A549 (cell line): ENCODE results near the gene SLC22A23. TPM values are rescaled to one million over a fixed set of nuclear protein-coding genes. Genes with fewer than 3 reads are reported as not detected.

Experiments
- ATAC-seq, 2 experiments: fragments of 200-7000 bp in 1 of 2; fragments of >200 bp in 1 of 2; cut with Nextera tagmentation in 1 of 2; cut with Tn5 transposase in 1 of 2; 3 replicates each; pipeline versions ENCODE4 v1.8.0 to v1.9.1; 2018 to 2020; ENCODE audit warnings: mild to moderate bottlenecking in 1 of 2, moderate library complexity in 1 of 2
- CTCF ChIA-PET: fragments of 300-600 bp; sonication (Branson Sonifier 250); formaldehyde crosslinking; extraction: SDS; loops from one replicate; lab custom pipeline; 2021; ENCODE audit warnings: antibody characterized with exemption, inconsistent platforms; lab: Yijun Ruan, JAX
- POLR2A ChIA-PET: fragments of 350-600 bp; formaldehyde crosslinking; extraction: SDS; loops from one replicate; lab custom pipeline; 2021; ENCODE audit warnings: antibody characterized with exemption, inconsistent platforms; lab: Yijun Ruan, JAX
- DNase-seq, 2 experiments: peaks; one replicate each; pipeline versions ENCODE4 v3.0.0 to v3.0.0-alpha.2; 2011 to 2016; ENCODE audit warnings: low read depth in 1 of 2, low spot score in 1 of 2
- FAIRE-seq: peaks from 2 replicates; lab custom pipeline; 2011; peaks lifted over from hg19 to GRCh38; lab: Jason Lieb, UNC
- H3K27ac ChIP-seq, 2 experiments: fragments of >200 bp; sonication (Bioruptor Twin); formaldehyde crosslinking; 3 replicates each; pipeline ENCODE4 v1.5.1; 2016 to 2017
- H3K4me1 ChIP-seq: fragments of >200 bp; sonication (Bioruptor Twin); formaldehyde crosslinking; 3 replicates; pipeline ENCODE4 v1.6.1; 2016
- H3K4me2 ChIP-seq: fragments of >200 bp; sonication (Bioruptor Twin); formaldehyde crosslinking; 3 replicates; pipeline ENCODE4 v1.6.1; 2016
- H3K4me3 ChIP-seq: fragments of >200 bp; sonication (Bioruptor Twin); formaldehyde crosslinking; 3 replicates; pipeline ENCODE4 v1.5.1; 2016
- H3K9me3 ChIP-seq: fragments of >200 bp; sonication (Bioruptor Twin); formaldehyde crosslinking; 3 replicates; pipeline ENCODE4 v1.6.1; 2016
- BHLHE40 ChIP-seq: IDR thresholded peaks from 2 replicates; pipeline ENCODE4 v1.6.1; 2012; ENCODE audit warnings: low read depth, low read length, inconsistent platforms
- CHD4 ChIP-seq: fragments of 200-600 bp; sonication (generic); IDR thresholded peaks from 2 replicates; pipeline ENCODE4 v1.6.1; 2016; ENCODE audit warnings: antibody characterized with exemption, mild to moderate bottlenecking, borderline replicate concordance
- CTCF ChIP-seq: fragments of >200 bp; sonication (Bioruptor Twin); formaldehyde crosslinking; IDR thresholded peaks from 3 replicates; pipeline ENCODE4 v1.5.1; 2016
- EHF ChIP-seq: fragments of 250-450 bp; sonication (Bioruptor Pico); IDR thresholded peaks from 2 replicates; pipeline ENCODE4 v1.5.0; 2020; ENCODE audit warnings: mild to moderate bottlenecking
- ESRRA ChIP-seq: fragments of 150-350 bp; IDR thresholded peaks from 2 replicates; pipeline ENCODE4 v1.6.1; 2014; ENCODE audit warnings: mild to moderate bottlenecking, low read length, borderline replicate concordance
- FOSL2 ChIP-seq, 2 experiments: fragments of 450-650 bp in 1 of 2; fragments of >200 bp in 1 of 2; sonication (Bioruptor Twin) in 1 of 2; formaldehyde crosslinking; IDR thresholded peaks; 2 replicates each; pipeline versions ENCODE4 v1.5.0 to v1.6.1; 2016 to 2020; ENCODE audit warnings: mild to moderate bottlenecking in 1 of 2, moderate library complexity in 1 of 2
- FOXS1 ChIP-seq: fragments of 250-450 bp; sonication (Bioruptor Pico); IDR thresholded peaks from 2 replicates; pipeline ENCODE4 v1.5.0; 2020; ENCODE audit warnings: mild to moderate bottlenecking, moderate library complexity
- HOXB13 ChIP-seq: fragments of 250-450 bp; sonication (Bioruptor Pico); IDR thresholded peaks from 2 replicates; pipeline ENCODE4 v1.5.0; 2020; ENCODE audit warnings: low read depth, mild to moderate bottlenecking, moderate library complexity
- JUN ChIP-seq, 2 experiments: fragments of >200 bp; sonication (Bioruptor Twin); formaldehyde crosslinking; IDR thresholded peaks; 2 replicates in 1 of 2; 3 replicates in 1 of 2; pipeline ENCODE4 v1.6.1; 2016 to 2017
- KDM1A ChIP-seq: fragments of 200-600 bp; sonication (generic); IDR thresholded peaks from 2 replicates; pipeline ENCODE4 v1.6.1; 2016; ENCODE audit warnings: low read depth, mild to moderate bottlenecking
- MAX ChIP-seq: IDR thresholded peaks from 2 replicates; pipeline ENCODE4 v1.6.1; 2012
- MAZ ChIP-seq: fragments of 150-350 bp; IDR thresholded peaks from 2 replicates; pipeline ENCODE4 v1.6.1; 2014; ENCODE audit warnings: antibody characterized with exemption, low read depth, low read length, borderline replicate concordance
- NFE2L2 ChIP-seq: fragments of 150-350 bp; conservative IDR thresholded peaks from 2 replicates; pipeline ENCODE4 v1.6.1; 2014; ENCODE audit warnings: low read length
- NR3C1 ChIP-seq: fragments of >200 bp; sonication (Bioruptor Twin); formaldehyde crosslinking; IDR thresholded peaks from 3 replicates; pipeline ENCODE4 v1.6.1; 2017
- PHF8 ChIP-seq: fragments of 200-600 bp; sonication (generic); IDR thresholded peaks from 2 replicates; pipeline ENCODE4 v1.6.1; 2016; ENCODE audit warnings: low read depth, mild to moderate bottlenecking, antibody characterized with exemption, moderate library complexity, borderline replicate concordance
- RCOR1 ChIP-seq: fragments of 150-350 bp; IDR thresholded peaks from 2 replicates; pipeline ENCODE4 v1.6.1; 2014; ENCODE audit warnings: antibody characterized with exemption, low read length, low read depth
- RFX5 ChIP-seq: fragments of 450-650 bp; IDR thresholded peaks from 2 replicates; pipeline ENCODE4 v1.7.1; 2014; ENCODE audit warnings: antibody characterized with exemption, mild to moderate bottlenecking, moderate library complexity
- TFCP2L1 ChIP-seq: fragments of 250-450 bp; sonication (Bioruptor Pico); IDR thresholded peaks from 2 replicates; pipeline ENCODE4 v1.5.0; 2021; ENCODE audit warnings: mild to moderate bottlenecking
- USF2 ChIP-seq: fragments of 450-650 bp; IDR thresholded peaks from 2 replicates; pipeline ENCODE4 v1.6.1; 2014; ENCODE audit warnings: antibody characterized with exemption
- WGBS: methylation state at CpG from one replicate; pipeline ENCODE4 v1.1.6; 2017; ENCODE audit errors: missing lambda C conversion rate; 5-methylcytosine and 5-hydroxymethylcytosine counted together
- polyA plus RNA-seq, 4 experiments: library from polyadenylated mRNA; depleted of rRNA in 3 of 4; stranded (reverse); fragments of >200 nt; fragmentation: RNase III in 1 of 4; extraction: RNeasy Plus Mini Kit Qiagen cat#74134 plus additional on column Dnase treatment in 1 of 4; gene quantifications; 2 replicates in 3 of 4; 3 replicates in 1 of 4; pipeline ENCODE4 v1.2.3, GENCODE V29; 2011 to 2017
- TF ChIP-seq, protein P1 (sequence below): fragments of >200 bp; sonication (Bioruptor Twin); formaldehyde crosslinking; IDR thresholded peaks from 2 replicates; pipeline ENCODE4 v1.6.1; 2016
- TF ChIP-seq, protein P2 (sequence below): fragments of 250-450 bp; sonication (Bioruptor Pico); IDR thresholded peaks from 2 replicates; pipeline ENCODE4 v1.5.0; 2021; ENCODE audit warnings: mild to moderate bottlenecking, moderate library complexity, borderline replicate concordance

The SLC22A23 gene
- polyA plus RNA-seq, 2 of the 4 experiments (the other 2 are of a cell fraction) = 4.4 to 6.2 TPM

DNA sequence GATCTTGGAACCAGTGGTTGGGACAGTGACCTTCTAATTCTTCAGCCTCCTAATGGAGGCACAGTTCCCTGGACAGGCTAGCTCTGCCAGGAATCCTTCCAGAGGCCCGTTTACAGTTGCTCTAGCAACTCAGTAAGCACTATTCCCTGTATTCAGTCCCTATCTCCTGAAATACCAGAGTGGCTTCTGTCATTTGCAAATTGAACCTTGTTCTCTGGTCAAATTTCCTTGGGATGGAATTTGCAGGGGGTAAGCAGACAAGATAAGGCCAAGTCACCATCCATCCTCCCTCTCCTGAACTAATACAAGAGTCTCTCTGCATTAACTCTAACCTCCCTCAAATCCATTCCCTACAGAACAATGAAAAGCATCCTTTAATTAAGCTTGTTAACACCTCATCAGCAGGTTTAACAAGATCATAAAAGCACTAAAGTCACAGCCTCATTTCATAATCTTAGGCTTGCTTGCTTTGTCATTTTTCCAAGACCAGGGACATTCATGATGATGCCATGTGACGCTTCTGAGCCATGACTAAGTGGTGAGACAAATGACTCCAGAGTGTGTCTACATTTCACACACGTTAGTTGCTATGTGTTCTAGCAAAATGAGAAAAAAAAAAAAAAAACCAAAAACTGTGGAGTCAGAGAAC is 37.1 kb downstream of the SLC22A23 start:
- Histone ChIP-seq H3K4me2 (peak overlapping the region; percentile 28; the same call in 2 of the 3 replicates), H3K9me3 (no peaks in the 10 kb centered on the region), H3K27ac (peak overlapping the region in 1 of 2 experiments; percentile 6; a peak in 1 of 6 replicates), H3K4me3 (no peak overlapping the region), H3K4me1 (peaks cover 56% of the 10 kb centered on the region)
- CTCF ChIA-PET = interaction anchor here (0.6 to 0.8 kb wide), 2 partner anchors 15 to 18 kb away, joined by 3 to 4 read pairs; no protein-coding TSS in a partner anchor
- 61% methylated on average over 3 of the region's 3 CpGs for WGBS
- DNase-seq (no peak), ATAC-seq (no peak), FAIRE-seq (no peak)
- POLR2A ChIA-PET = no interaction called here
- TF ChIP-seq CHD4 (no peak), USF2 (0 out of 2 replicates have a peak, but pooled peaks have one; percentile 15), NR3C1 (no peak), MAX (no peak), MAZ (no peak), FOSL2 (IDR thresholded peaks at IDR 0.05) (no peak), FOSL2 (CRISPR knock-in tag; IDR thresholded peaks at IDR 0.05) (0 out of 2 replicates have a peak, but pooled peaks have one; percentile 36), RCOR1 (no peak), TFCP2L1 (CRISPR knock-in tag) (no peak), RFX5 (0 out of 2 replicates have a peak, but pooled peaks have one; percentile 47), EHF (CRISPR knock-in tag) (no peak), ESRRA (no peak)
- TF ChIP-seq, protein P1, sequence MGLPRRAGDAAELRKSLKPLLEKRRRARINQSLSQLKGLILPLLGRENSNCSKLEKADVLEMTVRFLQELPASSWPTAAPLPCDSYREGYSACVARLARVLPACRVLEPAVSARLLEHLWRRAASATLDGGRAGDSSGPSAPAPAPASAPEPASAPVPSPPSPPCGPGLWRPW = no peak

GRCh38 chr6:3418496-3419060 is 38.3 kb downstream of the SLC22A23 start:
- no peak overlapping the region for H3K4me3 ChIP-seq
- no peak for FAIRE-seq
- ATAC-seq = no peak
- ChIA-PET POLR2A (no interaction called here), CTCF (interaction anchor here (1.2 kb wide), 1 partner anchor 137 kb away, joined by 4 read pairs; no protein-coding TSS in a partner anchor)
- no peak for TF ChIP-seq FOSL2 (IDR thresholded peaks at IDR 0.05)
- no peak for TF ChIP-seq FOSL2 (CRISPR knock-in tag; IDR thresholded peaks at IDR 0.05)
- no peak for TF ChIP-seq BHLHE40
- no peak for TF ChIP-seq CTCF
- H3K4me1 ChIP-seq = peaks cover 55% of the 10 kb centered on the region
- H3K9me3 ChIP-seq = no peaks in the 10 kb centered on the region
- DNase-seq = no peak
- H3K4me2 ChIP-seq = no peak overlapping the region
- WGBS = 77% methylated on average over 8 of the region's 8 CpGs
- peak overlapping the region in 1 of 2 experiments; percentile 41; a peak in 1 of 6 replicates for H3K27ac ChIP-seq

- ChIA-PET CTCF (interaction anchor here (1.2 kb wide), 1 partner anchor 136 kb away, joined by 4 read pairs; no protein-coding TSS in a partner anchor), POLR2A (no interaction called here)
- no peak overlapping the region for H3K27ac ChIP-seq
- no peak overlapping the region for H3K4me3 ChIP-seq
- no peaks in the 10 kb centered on the region for H3K9me3 ChIP-seq
- no peak for DNase-seq
- no peak overlapping the region for H3K4me2 ChIP-seq
- WGBS = 82% methylated on average over 3 of the region's 4 CpGs
- no peak for FAIRE-seq
- peaks cover 44% of the 10 kb centered on the region for H3K4me1 ChIP-seq
- no peak for ATAC-seq
- no peak for TF ChIP-seq RCOR1
- TF ChIP-seq, protein P1 = no peak
- TF ChIP-seq CHD4 = no peak
- TF ChIP-seq TFCP2L1 (CRISPR knock-in tag) = no peak
- TF ChIP-seq EHF (CRISPR knock-in tag) = no peak
- TF ChIP-seq FOXS1 = no peak
- no peak for TF ChIP-seq HOXB13
- TF ChIP-seq, protein P2, sequence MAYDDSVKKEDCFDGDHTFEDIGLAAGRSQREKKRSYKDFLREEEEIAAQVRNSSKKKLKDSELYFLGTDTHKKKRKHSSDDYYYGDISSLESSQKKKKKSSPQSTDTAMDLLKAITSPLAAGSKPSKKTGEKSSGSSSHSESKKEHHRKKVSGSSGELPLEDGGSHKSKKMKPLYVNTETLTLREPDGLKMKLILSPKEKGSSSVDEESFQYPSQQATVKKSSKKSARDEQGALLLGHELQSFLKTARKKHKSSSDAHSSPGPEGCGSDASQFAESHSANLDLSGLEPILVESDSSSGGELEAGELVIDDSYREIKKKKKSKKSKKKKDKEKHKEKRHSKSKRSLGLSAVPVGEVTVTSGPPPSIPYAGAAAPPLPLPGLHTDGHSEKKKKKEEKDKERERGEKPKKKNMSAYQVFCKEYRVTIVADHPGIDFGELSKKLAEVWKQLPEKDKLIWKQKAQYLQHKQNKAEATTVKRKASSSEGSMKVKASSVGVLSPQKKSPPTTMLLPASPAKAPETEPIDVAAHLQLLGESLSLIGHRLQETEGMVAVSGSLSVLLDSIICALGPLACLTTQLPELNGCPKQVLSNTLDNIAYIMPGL (CRISPR knock-in tag) = no peak
- TF ChIP-seq JUN (IDR thresholded peaks at IDR 0.05) = no peak
- TF ChIP-seq CTCF = no peak
- TF ChIP-seq NFE2L2 = no peak
- TF ChIP-seq BHLHE40 = no peak
- TF ChIP-seq KDM1A = no peak
- no peak for TF ChIP-seq PHF8
Measured at GRCh38 chr6:3417473-3417872, 39.4 kb downstream of the SLC22A23 start.
